Measurements from ENCODE around the gene SNTA1. TPM values are rescaled to one million over a fixed set of nuclear protein-coding genes. Genes with fewer than 3 reads are reported as not detected.
"Not testable (repeated sequence)": the region's sequence is repeated elsewhere in the genome, so short reads cannot be mapped to it uniquely, and the experiment has no call there.

SNTA1 gene
- total and polyA plus RNA-seq, 2 experiments from 2014 or later: 3.8 to 9.3 TPM

DNA sequence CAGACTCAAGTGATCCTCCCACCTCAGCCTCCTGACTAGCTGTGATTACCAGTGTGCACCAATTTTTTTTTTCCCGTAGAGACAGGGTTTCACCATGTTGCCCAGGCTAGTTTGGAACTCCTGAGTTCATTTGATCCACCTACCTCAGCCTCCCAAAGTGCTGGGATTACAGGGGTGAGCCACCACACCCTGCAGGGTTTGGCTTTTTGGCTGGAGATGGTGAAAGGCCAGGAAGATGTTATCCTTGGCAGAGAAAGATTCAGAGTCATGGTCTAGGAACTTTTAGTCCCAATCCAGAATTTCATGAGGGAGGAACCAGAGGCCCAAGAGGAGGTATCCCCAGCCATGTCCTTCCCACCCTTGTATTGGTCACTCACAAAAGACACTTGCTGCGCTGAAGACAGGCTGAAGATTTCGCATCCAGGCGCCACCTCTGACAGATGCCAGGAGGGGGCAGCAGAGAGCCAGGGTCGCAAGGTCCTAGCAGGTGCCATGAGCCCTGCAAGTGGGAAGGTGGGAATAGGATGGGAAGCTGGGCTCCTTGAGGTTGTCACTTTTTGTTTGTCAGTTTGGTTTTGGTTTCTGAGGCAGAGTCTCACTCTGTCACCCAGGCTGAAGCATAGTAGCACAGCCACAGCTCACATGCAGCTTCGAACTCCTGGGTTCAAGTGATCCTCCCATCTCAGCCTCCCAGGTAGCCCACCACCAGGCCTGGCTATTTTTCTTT lies 13.5 kb upstream of the SNTA1 start:
- H3K79me2 ChIP-seq (replicated peaks; ENCODE audit: insufficient read depth); H3K36me3 Mint-ChIP-seq (ENCODE audit: low read depth); H3K27ac ChIP-seq (ENCODE audit: low read depth); H3K4me2 ChIP-seq; H2AFZ ChIP-seq; H3K27me3 Mint-ChIP-seq (ENCODE audit: insufficient read depth, low read depth, poor library complexity); H3K4me3 ChIP-seq; H4K20me1 ChIP-seq (replicated peaks; ENCODE audit: insufficient read depth); H3K9me3 Mint-ChIP-seq; H3K4me1 ChIP-seq (ENCODE audit: insufficient read depth); H3K9me2 ChIP-seq (ENCODE audit: insufficient read depth); H3K4me3 Mint-ChIP-seq; H3K27me3 ChIP-seq (ENCODE audit: insufficient read depth); H3K4me1 Mint-ChIP-seq; H3K36me3 ChIP-seq (ENCODE audit: insufficient read depth); H3K27ac Mint-ChIP-seq; H3F3A ChIP-seq (replicated peaks; ENCODE audit: low read depth): not testable (repeated sequence)
- ATAC-seq (peak; percentile 98), DNase-seq (ENCODE audit: low spot score) (peak; percentile 90)
- peak; percentile 96 to 99 for TF ChIP-seq CTCF (conservative IDR thresholded peaks at IDR 0.05; ENCODE audit: low read depth in 2 of 2)

- peaks cover 4% of the 10 kb centered on the region; the same call in 1 of the 3 replicates for H3K36me3 Mint-ChIP-seq (ENCODE audit: low read depth)
- peaks cover 4% of the 10 kb centered on the region for H3K27me3 Mint-ChIP-seq (ENCODE audit: insufficient read depth, low read depth, poor library complexity)
- no peak for DNase-seq (ENCODE audit: low spot score)
- H3F3A ChIP-seq (replicated peaks; ENCODE audit: low read depth): no peaks in the 10 kb centered on the region
- H3K27me3 ChIP-seq (ENCODE audit: insufficient read depth): no peaks in the 10 kb centered on the region
- H3K9me3 Mint-ChIP-seq: peaks cover 4% of the 10 kb centered on the region
- H3K79me2 ChIP-seq (replicated peaks; ENCODE audit: insufficient read depth): no peaks in the 10 kb centered on the region
- H3K4me1 Mint-ChIP-seq: no peaks in the 10 kb centered on the region
- H3K4me1 ChIP-seq (ENCODE audit: insufficient read depth): no peaks in the 10 kb centered on the region
- no peak overlapping the region for H3K4me3 ChIP-seq
- no peak overlapping the region for H2AFZ ChIP-seq
- no peak overlapping the region for H3K27ac ChIP-seq (ENCODE audit: low read depth)
- H3K27ac Mint-ChIP-seq: no peak overlapping the region
- H3K9me2 ChIP-seq (ENCODE audit: insufficient read depth): no peaks in the 10 kb centered on the region
- no peak overlapping the region for H3K4me2 ChIP-seq
- ATAC-seq: no peak
- no peak for TF ChIP-seq CREB1 (CRISPR knock-in tag; IDR thresholded peaks at IDR 0.05; ENCODE audit: low read depth)
- no peak for TF ChIP-seq ETS1 (IDR thresholded peaks at IDR 0.05)
- TF ChIP-seq, protein P1, sequence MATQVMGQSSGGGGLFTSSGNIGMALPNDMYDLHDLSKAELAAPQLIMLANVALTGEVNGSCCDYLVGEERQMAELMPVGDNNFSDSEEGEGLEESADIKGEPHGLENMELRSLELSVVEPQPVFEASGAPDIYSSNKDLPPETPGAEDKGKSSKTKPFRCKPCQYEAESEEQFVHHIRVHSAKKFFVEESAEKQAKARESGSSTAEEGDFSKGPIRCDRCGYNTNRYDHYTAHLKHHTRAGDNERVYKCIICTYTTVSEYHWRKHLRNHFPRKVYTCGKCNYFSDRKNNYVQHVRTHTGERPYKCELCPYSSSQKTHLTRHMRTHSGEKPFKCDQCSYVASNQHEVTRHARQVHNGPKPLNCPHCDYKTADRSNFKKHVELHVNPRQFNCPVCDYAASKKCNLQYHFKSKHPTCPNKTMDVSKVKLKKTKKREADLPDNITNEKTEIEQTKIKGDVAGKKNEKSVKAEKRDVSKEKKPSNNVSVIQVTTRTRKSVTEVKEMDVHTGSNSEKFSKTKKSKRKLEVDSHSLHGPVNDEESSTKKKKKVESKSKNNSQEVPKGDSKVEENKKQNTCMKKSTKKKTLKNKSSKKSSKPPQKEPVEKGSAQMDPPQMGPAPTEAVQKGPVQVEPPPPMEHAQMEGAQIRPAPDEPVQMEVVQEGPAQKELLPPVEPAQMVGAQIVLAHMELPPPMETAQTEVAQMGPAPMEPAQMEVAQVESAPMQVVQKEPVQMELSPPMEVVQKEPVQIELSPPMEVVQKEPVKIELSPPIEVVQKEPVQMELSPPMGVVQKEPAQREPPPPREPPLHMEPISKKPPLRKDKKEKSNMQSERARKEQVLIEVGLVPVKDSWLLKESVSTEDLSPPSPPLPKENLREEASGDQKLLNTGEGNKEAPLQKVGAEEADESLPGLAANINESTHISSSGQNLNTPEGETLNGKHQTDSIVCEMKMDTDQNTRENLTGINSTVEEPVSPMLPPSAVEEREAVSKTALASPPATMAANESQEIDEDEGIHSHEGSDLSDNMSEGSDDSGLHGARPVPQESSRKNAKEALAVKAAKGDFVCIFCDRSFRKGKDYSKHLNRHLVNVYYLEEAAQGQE (IDR thresholded peaks at IDR 0.05; ENCODE audit: unreplicated experiment): no peak
- no peak for TF ChIP-seq POLR2AphosphoS5 (IDR thresholded peaks at IDR 0.05; ENCODE audit: low read depth)
- no peak for TF ChIP-seq CTCF (conservative IDR thresholded peaks at IDR 0.05; ENCODE audit: low read depth in 2 of 2)
- TF ChIP-seq ZNF114 (CRISPR knock-in tag; IDR thresholded peaks at IDR 0.05): no peak
- TF ChIP-seq JUNB (IDR thresholded peaks at IDR 0.05; ENCODE audit: unreplicated experiment): no peak
- H3K4me3 Mint-ChIP-seq: no peak overlapping the region
- no peaks in the 10 kb centered on the region for H4K20me1 ChIP-seq (replicated peaks; ENCODE audit: insufficient read depth)
- H3K36me3 ChIP-seq (ENCODE audit: insufficient read depth): no peaks in the 10 kb centered on the region
Observed at GRCh38 chr20:33450867-33451266, 7.3 kb upstream of the SNTA1 start.

Data from GM23338 (cell line).